Heart left ventricle (tissue), 16 donors: ENCODE data around the gene TPPP3. TPM values are rescaled to one million over a fixed set of nuclear protein-coding genes. Genes with fewer than 3 reads are reported as not detected.

Experiments
- ATAC-seq, 4 donors: fragments of 200-7000 bp; cut with Tn5 transposase; one replicate each; pipeline ENCODE4 v1.9.1; 2020 to 2022; ENCODE audit warnings: moderate library complexity in 4 of 4, mild to moderate bottlenecking in 3 of 4, moderate number of reproducible peaks in 1 of 4
- DNase-seq, 5 donors: peaks; one replicate each; pipeline ENCODE4 v3.0.0-alpha.2; 2020
- H3K27ac ChIP-seq, 12 donors: fragments of 200-600 bp; sonication (generic) in 4 of 12; one replicate each; pipeline versions ENCODE4 v1.5.0 to v1.8.0; 2016 to 2022; ENCODE audit warnings: mild to moderate bottlenecking in 2 of 12
- H3K27me3 ChIP-seq, 9 donors: fragments of 200-600 bp; sonication (generic) in 2 of 9; one replicate each; pipeline versions ENCODE4 v1.5.1 to v1.8.0; 2016 to 2022; ENCODE audit warnings: mild to moderate bottlenecking in 3 of 9
- H3K36me3 ChIP-seq, 9 donors: fragments of 200-600 bp; sonication (generic) in 2 of 9; one replicate each; pipeline versions ENCODE4 v1.5.0 to v1.8.0; 2018 to 2022; ENCODE audit warnings: mild to moderate bottlenecking in 2 of 9
- H3K4me1 ChIP-seq, 12 donors: fragments of 200-600 bp; sonication (generic) in 4 of 12; one replicate each; pipeline versions ENCODE4 v1.5.0 to v1.8.0; 2016 to 2022; ENCODE audit warnings: mild to moderate bottlenecking in 3 of 12
- H3K4me3 ChIP-seq, 12 donors: fragments of 200-600 bp; sonication (generic) in 4 of 12; one replicate each; pipeline versions ENCODE4 v1.5.0 to v1.8.0; 2017 to 2022; ENCODE audit warnings: mild to moderate bottlenecking in 9 of 12, moderate library complexity in 4 of 12
- H3K9me3 ChIP-seq, 12 donors: fragments of 200-600 bp; sonication (generic) in 4 of 12; one replicate each; pipeline versions ENCODE4 v1.5.0 to v1.8.0; 2016 to 2022; ENCODE audit warnings: mild to moderate bottlenecking in 1 of 12
- CTCF ChIP-seq, 12 donors: fragments of 200-600 bp; sonication (generic) in 4 of 12; IDR thresholded peaks; one replicate each; pipeline versions ENCODE4 v1.5.0 to v1.8.0; 2018 to 2022; ENCODE audit warnings: antibody characterized with exemption in 12 of 12, mild to moderate bottlenecking in 5 of 12
- POLR2A ChIP-seq, 2 donors: fragments of 450-650 bp; IDR thresholded peaks; one replicate each; pipeline ENCODE4 v1.6.1; 2017; ENCODE audit warnings: antibody characterized with exemption in 2 of 2, mild to moderate bottlenecking in 2 of 2, moderate library complexity in 2 of 2
- WGBS, 4 donors: extraction: QIAGEN DNeasy Blood & Tissue Kit in 2 of 4; methylation state at CpG; one replicate each; pipeline versions ENCODE4 v1.1.5 to v1.1.7; 2013 to 2018; 5-methylcytosine and 5-hydroxymethylcytosine counted together
- intact Hi-C, 10 donors: fragments of 100-400 bp; cut with DNase I; formaldehyde crosslinking; loops; one replicate each; pipeline versions ENCODE4 v1.11.1 to v1.14.2; 2022
- long read RNA-seq, 3 donors: library from polyadenylated mRNA; unstranded; transcript quantifications; one replicate each; pipeline ENCODE4 v2.0.0, GENCODE V29; 2020 to 2021
- polyA plus RNA-seq, 2 donors: library from polyadenylated mRNA; stranded (reverse); fragments of 200-250 nt; gene quantifications; one replicate each; pipeline ENCODE4 v1.2.3, GENCODE V29; 2013
- total RNA-seq, 9 donors: library from RNA; depleted of rRNA in 2 of 9; stranded (reverse); fragments of >200 nt in 2 of 9; fragmentation: NEBNext Ultra II Directional in 3 of 9; extraction: Animal tissue kit (Norgen Biotek cat#: 25700) in 3 of 9; gene quantifications; one replicate each; pipeline versions ENCODE4 v1.1.0 to v1.2.4, GENCODE V29; 2016 to 2023
- donor health status: ischemic (EF 13 %, LVEDD 7.1; RV severe dilation, severe dysfunction).
- donor health status: healthy with polysubstance abuse.
- donor health status: DM: no; HTN: yes; CAD: no.
- donor health status: DM: no; HTN: no; CAD: no.
- donor health status: ischemic (EF 25% LVEDD 6.9; RV normal size, moderate dysfunction).
- donor health status: ischemic (EF 25% LVEDD 5.7; RV mildly dilated, moderate dysfunction).
- donor health status: healthy.
- donor health status: DM: yes; HTN: yes; CAD: no.
- donor health status: ischemic (EF 35%, LVEDD 5.7; RV mildly dilated, moderate dysfunction).
- donor health status: nonischemic (EF 11% LVEDD 7.7; RV severe dilation, severe dysfunction).
- donor health status: DM: yes; HTN: yes; CAD: no.
- donor health status: PGD.
- donor health status: ischemic (EF 29% LVEDD 5.4; RV normal size, mild dysfunction).
- donor health status: nonischemic (EF 23%, LVEDD 6.1; RV moderate dilation, normal function).

Gene TPPP3
- 10 to 100 TPM in 5 of 9 donors, 1 to 10 TPM in 4; 7.0 to 17.0 (median 10.2) TPM for total RNA-seq
- polyA plus RNA-seq, result 10 to 100 TPM; 13.4 to 20.1 TPM
- long read RNA-seq, donor 1, partial matches to known transcripts, result 0 of 5 reads
- long read RNA-seq, donor 1, other reads (novel, unspliced or antisense), result 0 of 5 reads
- long read RNA-seq, donor 2, partial matches to known transcripts, result 0 of 3 reads
- long read RNA-seq, donor 2, other reads (novel, unspliced or antisense), result 0 of 3 reads
- long read RNA-seq, donor 3, partial matches to known transcripts, result 1 of 2 reads
- long read RNA-seq, donor 3, other reads (novel, unspliced or antisense), result 0 of 2 reads

GRCh38 chr16:67393111-67393787 lies at the start of gene TPPP3:
TSS of gene TPPP3 (minus strand) at chr16:67393498. CDS start at chr16:67391111, 2,387 bp downstream.
- DNase-seq (peak; percentile 92 to 95 (median 94)), ATAC-seq (peak; percentile 70 to 84 (median 80))
- H3K27ac ChIP-seq, result peak within 1 kb of the TSS in 11 of 12 donors; percentile 12 to 82 (median 69)
- no peaks in the 10 kb centered on the region for H3K9me3 ChIP-seq
- TF ChIP-seq CTCF (IDR thresholded peaks at IDR 0.05) (peak; percentile 50 to 88 (median 70)), POLR2A (IDR thresholded peaks at IDR 0.05) (no peak)
- H3K4me3 ChIP-seq, result peak within 1 kb of the TSS; percentile 14 to 67 (median 54)
- H3K4me1 ChIP-seq, result peaks cover 5 to 75% (median 50%) of the 10 kb centered on the region in 12 donors
- intact Hi-C loops, result loop anchor here in 6 of 10 donors (10.0 kb wide), 3 partner anchors 48 to 128 kb away; no protein-coding TSS in a partner anchor
- H3K27me3 ChIP-seq, result peaks cover 0 to 28% (median 5%) of the 10 kb centered on the region in 9 donors
- no peaks in the 10 kb centered on the region for H3K36me3 ChIP-seq
- WGBS, 4 donors, result 0 to 4% (median 2%) methylated on average over 4 to 56 of the region's 56 CpGs

GRCh38 chr16:67442581-67443255 lies 49.4 kb upstream of the TPPP3 start:
- DNase-seq (no peak), ATAC-seq (no peak)
- Histone ChIP-seq H3K27ac (peak overlapping the region in 5 of 12 donors; percentile 6 to 73 (median 56)), H3K36me3 (peaks cover 0 to 79% (median 23%) of the 10 kb centered on the region in 9 donors), H3K4me1 (peaks cover 14 to 72% (median 61%) of the 10 kb centered on the region in 12 donors), H3K4me3 (peak overlapping the region in 1 of 12 donors; percentile 3), H3K27me3 (no peaks in the 10 kb centered on the region), H3K9me3 (no peaks in the 10 kb centered on the region)
- WGBS, 4 donors, result 80 to 94% (median 92%) methylated on average over 10 to 13 of the region's 13 CpGs
- intact Hi-C loops, result no loop called here
- no peak for TF ChIP-seq POLR2A (IDR thresholded peaks at IDR 0.05)
- TF ChIP-seq CTCF (IDR thresholded peaks at IDR 0.05), result no peak

GRCh38 chr16:67441907-67442306 lies 48.6 kb upstream of the TPPP3 start:
- H3K9me3 ChIP-seq, result no peaks in the 10 kb centered on the region
- H3K36me3 ChIP-seq, result peaks cover 0 to 87% (median 28%) of the 10 kb centered on the region in 9 donors
- no peak for TF ChIP-seq POLR2A (IDR thresholded peaks at IDR 0.05)
- TF ChIP-seq CTCF (IDR thresholded peaks at IDR 0.05), result no peak
- H3K27ac ChIP-seq, result peak overlapping the region in 7 of 12 donors; percentile 21 to 73 (median 55)
- H3K4me1 ChIP-seq, result peaks cover 11 to 64% (median 53%) of the 10 kb centered on the region in 12 donors
- ATAC-seq (peak in 3 of 4 donors; percentile 19 to 50 (median 40)), DNase-seq (peak in 1 of 5 donors; percentile 77)
- intact Hi-C loops, result no loop called here
- 41 to 55% (median 49%) methylated on average over 5 of the region's 5 CpGs for WGBS, 4 donors
- no peak overlapping the region for H3K4me3 ChIP-seq
- no peaks in the 10 kb centered on the region for H3K27me3 ChIP-seq
